ENCODE data around the gene STAMBP. TPM values are rescaled to one million over a fixed set of nuclear protein-coding genes. Genes with fewer than 3 reads are reported as not detected.

STAMBP gene
- total and polyA plus RNA-seq, 4 donors = 10.2 to 27.1 (median 15.9) TPM

- TF ChIP-seq HNF4G (IDR thresholded peaks at IDR 0.05) (no peak), RAD21 (IDR thresholded peaks at IDR 0.05) (no peak), ATF3 (IDR thresholded peaks at IDR 0.05) (no peak), HNF4A (conservative IDR thresholded peaks at IDR 0.05) (no peak), REST (IDR thresholded peaks at IDR 0.05) (no peak)
Measured at GRCh38 chr2:73822276-73822675, 6.5 kb upstream of the STAMBP start (continued).

GRCh38 chr2:73822991-73823390 is 5.8 kb upstream of the STAMBP start:
- WGBS = 86% methylated on average over 2 of the region's 2 CpGs
- Histone ChIP-seq H3K9ac (ENCODE audit: low read depth in 1 of 2, low read length in 2 of 2) (no peak overlapping the region), H3K9me3 (ENCODE audit: control insufficient read depth in 4 of 4, low read length in 3 of 4) (no peaks in the 10 kb centered on the region), H3K4me3 (ENCODE audit: low read depth in 1 of 3, low read length in 3 of 3) (no peak overlapping the region), H3K36me3 (ENCODE audit: control insufficient read depth in 4 of 4, insufficient read depth in 3 of 4, low read depth in 1 of 4, low read length in 3 of 4) (no peaks in the 10 kb centered on the region), H3K27me3 (ENCODE audit: control insufficient read depth in 4 of 4, insufficient read depth in 4 of 4, low read length in 3 of 4) (no peaks in the 10 kb centered on the region), H3K27ac (ENCODE audit: low read depth in 1 of 2, low read length in 2 of 2) (no peak overlapping the region), H3K4me1 (ENCODE audit: control insufficient read depth in 4 of 4, insufficient read depth in 4 of 4, low read length in 3 of 4) (peaks cover 0 to 3% (median under 1%) of the 10 kb centered on the region in 4 donors)
- TF ChIP-seq ATF3 (IDR thresholded peaks at IDR 0.05) (no peak), REST (IDR thresholded peaks at IDR 0.05) (no peak), FOXA2 (IDR thresholded peaks at IDR 0.05) (no peak), JUND (IDR thresholded peaks at IDR 0.05) (no peak), HNF4A (conservative IDR thresholded peaks at IDR 0.05) (no peak), TAF1 (conservative IDR thresholded peaks at IDR 0.05) (no peak), SP1 (IDR thresholded peaks at IDR 0.05) (no peak), NR2F2 (IDR thresholded peaks at IDR 0.05) (no peak)
- no peak for DNase-seq (ENCODE audit: low spot score)

GRCh38 chr2:73823416-73823815 is 5.3 kb upstream of the STAMBP start:
- no peak for DNase-seq (ENCODE audit: low spot score)
- Histone ChIP-seq H3K4me1 (ENCODE audit: control insufficient read depth in 4 of 4, insufficient read depth in 4 of 4, low read length in 3 of 4) (peaks cover 0 to 7% (median 4%) of the 10 kb centered on the region in 4 donors), H3K9me3 (ENCODE audit: control insufficient read depth in 4 of 4, low read length in 3 of 4) (no peaks in the 10 kb centered on the region), H3K27ac (ENCODE audit: low read depth in 1 of 2, low read length in 2 of 2) (no peak overlapping the region), H3K4me3 (ENCODE audit: low read depth in 1 of 3, low read length in 3 of 3) (no peak overlapping the region), H3K9ac (ENCODE audit: low read depth in 1 of 2, low read length in 2 of 2) (no peak overlapping the region), H3K36me3 (ENCODE audit: control insufficient read depth in 4 of 4, insufficient read depth in 3 of 4, low read depth in 1 of 4, low read length in 3 of 4) (no peaks in the 10 kb centered on the region), H3K27me3 (ENCODE audit: control insufficient read depth in 4 of 4, insufficient read depth in 4 of 4, low read length in 3 of 4) (no peaks in the 10 kb centered on the region)
- WGBS = 32% methylated on average over 2 of the region's 2 CpGs
- TF ChIP-seq FOXA2 (IDR thresholded peaks at IDR 0.05) = no peak
- no peak for TF ChIP-seq JUND (IDR thresholded peaks at IDR 0.05)
- TF ChIP-seq TAF1 (conservative IDR thresholded peaks at IDR 0.05) = no peak
- TF ChIP-seq REST (IDR thresholded peaks at IDR 0.05) = no peak
- TF ChIP-seq HNF4A (conservative IDR thresholded peaks at IDR 0.05) = no peak
- TF ChIP-seq RXRA (IDR thresholded peaks at IDR 0.05) = no peak
- no peak for TF ChIP-seq EGR1 (IDR thresholded peaks at IDR 0.05; ENCODE audit: low read depth in 2 of 2)
- TF ChIP-seq FOXA1 (IDR thresholded peaks at IDR 0.05) = no peak
- no peak for TF ChIP-seq CTCF (IDR thresholded peaks at IDR 0.05; ENCODE audit: low read depth, low read length, missing input control)
- TF ChIP-seq NR2F2 (IDR thresholded peaks at IDR 0.05) = no peak
- no peak for TF ChIP-seq ATF3 (IDR thresholded peaks at IDR 0.05)
- no peak for TF ChIP-seq GABPA (IDR thresholded peaks at IDR 0.05 in 1 of 2, conservative IDR thresholded peaks at IDR 0.05 in 1 of 2)
